HG03565 (cell line): ENCODE results near the gene PISD.
"Not testable (repeated sequence)": the region's sequence is repeated elsewhere in the genome, so short reads cannot be mapped to it uniquely, and the experiment has no call there.

Experiments used
- ATAC-seq: cut with Tn5 transposase; IDR thresholded peaks from one replicate; pipeline ENCODE4 v1.9.1; 2021; ENCODE audit warnings: mild to moderate bottlenecking, moderate library complexity; ENCODE audit not compliant: unreplicated experiment

PISD gene

DNA sequence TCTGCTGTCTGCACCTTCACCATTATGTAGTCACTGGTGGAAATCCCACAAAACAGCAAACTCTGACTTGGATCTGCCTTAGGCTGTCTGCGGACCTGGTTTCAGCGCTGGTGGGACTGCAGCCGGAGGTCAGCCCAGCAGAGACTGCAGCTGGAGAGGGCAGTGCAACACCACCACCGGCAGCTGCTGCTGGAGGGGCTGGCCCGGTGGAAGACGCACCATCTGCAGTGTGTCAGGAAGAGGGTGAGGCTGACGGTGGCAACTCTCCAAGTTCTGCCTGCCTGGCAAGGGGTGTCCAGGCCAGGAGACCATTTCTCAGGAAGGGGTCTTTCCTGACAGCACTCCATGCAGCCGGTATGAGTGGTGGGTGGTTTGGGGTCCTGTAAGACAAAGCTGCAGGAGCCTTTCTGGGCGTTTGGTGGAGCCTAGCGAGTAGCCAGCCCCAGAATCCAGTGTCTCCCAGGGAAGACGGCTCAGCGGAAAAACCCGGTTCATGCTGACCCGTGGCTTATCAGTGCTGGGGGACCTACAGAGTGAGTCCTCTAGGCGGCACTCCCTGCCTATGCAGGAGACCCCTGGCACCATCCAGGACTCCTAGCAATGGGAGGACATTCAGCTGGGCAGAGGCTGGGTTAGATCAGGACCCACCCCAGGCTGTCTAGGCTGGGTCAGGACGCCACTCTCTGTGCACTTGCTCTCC lies 50.8 kb downstream of the PISD start:
- ATAC-seq = no peak

DNA sequence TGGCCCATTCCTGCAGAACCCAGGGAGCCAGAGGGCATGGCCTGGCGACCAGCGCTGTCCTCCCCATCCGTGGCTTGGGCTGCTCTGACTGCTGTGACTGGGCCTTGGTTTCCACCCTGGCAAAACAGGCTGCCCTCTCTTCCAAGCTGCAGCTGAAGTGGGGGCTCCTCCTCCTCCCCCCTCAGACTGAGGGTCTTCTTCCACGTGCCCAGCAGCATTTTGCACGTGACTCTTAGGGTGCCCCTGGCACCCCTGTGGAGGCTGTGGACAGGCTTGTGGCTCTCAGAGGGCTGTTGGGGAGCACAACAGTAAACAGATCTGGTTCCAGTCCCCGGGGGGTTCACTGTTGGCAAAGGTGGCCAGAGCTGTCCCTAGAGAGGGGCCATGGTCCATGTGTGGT lies 51.4 kb downstream of the PISD start:
- ATAC-seq = no peak

DNA sequence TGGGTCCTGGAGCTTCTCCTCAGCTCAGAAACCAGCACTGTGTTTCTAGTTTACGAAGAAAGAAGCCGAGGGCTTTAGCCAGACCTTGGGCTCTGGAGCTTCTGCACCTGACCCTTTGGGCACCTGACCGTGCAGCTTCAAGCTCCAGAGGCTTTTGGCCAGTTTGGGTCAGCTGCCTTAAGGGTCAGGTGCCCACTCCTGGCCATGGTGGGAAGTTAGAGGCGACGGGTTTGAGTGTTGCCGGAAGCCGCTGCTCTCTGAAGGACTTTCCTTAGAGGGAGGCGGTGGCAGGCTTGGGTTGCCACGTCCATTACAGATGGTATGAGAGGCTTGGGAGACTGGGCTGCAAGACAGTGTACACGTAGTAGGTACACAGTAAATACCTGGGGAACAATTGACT lies 52.3 kb downstream of the PISD start:
- no peak for ATAC-seq

DNA sequence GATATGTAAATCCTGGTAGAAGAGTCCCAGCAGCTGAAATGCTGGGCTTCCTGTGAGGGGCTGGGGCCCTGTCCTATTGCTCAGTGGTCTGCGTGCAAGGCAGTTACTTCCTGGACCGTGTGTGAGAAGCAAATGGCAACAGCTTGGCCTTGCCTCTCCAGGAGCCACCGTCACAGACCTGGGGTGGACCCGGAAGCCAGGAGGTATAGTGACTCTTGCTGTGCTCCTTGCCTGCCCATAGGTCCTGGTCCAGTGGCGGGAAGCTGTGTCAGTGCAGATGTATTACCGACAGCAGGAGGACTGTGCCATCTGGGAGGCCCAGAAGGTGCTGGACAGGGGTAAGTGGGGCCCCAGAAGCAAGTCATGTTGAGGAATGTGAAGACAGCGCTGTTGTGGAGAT lies 54.3 kb downstream of the PISD start:
- no peak for ATAC-seq

DNA sequence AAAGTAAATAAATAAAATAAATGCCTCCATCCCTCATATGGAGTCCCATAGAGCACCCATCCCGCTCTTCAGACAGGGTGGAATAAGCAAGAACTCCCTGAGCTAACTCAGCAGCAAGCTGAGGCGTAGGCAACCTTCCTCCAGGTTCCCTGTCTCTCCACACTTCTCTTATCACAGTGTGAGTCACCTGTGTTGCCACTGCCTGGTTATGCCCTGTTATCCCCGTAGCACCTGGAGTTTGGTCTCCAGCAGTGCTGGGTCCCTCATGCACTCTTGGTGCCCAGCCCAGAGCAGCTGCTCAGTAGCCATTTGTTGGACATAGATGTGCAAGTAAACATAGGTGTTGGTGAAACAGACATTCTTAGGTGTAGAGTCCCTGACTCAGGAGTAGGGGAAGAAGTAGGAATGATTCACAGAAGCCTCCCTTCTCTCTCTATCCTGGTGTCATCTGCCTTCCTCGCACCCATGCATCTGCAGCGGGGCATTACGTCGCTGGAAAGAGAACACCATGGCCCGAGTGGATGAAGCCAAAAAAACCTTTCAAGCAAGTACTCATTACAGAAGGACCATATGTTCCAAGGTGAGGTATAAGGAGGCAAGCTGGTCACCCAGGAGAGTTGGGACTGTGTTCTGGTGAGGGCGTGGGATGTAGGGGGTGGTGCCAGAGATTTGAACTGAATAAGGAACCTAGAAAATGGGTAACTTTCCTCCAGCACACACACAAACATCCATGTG lies 56.0 kb downstream of the PISD start:
- no peak for ATAC-seq

DNA sequence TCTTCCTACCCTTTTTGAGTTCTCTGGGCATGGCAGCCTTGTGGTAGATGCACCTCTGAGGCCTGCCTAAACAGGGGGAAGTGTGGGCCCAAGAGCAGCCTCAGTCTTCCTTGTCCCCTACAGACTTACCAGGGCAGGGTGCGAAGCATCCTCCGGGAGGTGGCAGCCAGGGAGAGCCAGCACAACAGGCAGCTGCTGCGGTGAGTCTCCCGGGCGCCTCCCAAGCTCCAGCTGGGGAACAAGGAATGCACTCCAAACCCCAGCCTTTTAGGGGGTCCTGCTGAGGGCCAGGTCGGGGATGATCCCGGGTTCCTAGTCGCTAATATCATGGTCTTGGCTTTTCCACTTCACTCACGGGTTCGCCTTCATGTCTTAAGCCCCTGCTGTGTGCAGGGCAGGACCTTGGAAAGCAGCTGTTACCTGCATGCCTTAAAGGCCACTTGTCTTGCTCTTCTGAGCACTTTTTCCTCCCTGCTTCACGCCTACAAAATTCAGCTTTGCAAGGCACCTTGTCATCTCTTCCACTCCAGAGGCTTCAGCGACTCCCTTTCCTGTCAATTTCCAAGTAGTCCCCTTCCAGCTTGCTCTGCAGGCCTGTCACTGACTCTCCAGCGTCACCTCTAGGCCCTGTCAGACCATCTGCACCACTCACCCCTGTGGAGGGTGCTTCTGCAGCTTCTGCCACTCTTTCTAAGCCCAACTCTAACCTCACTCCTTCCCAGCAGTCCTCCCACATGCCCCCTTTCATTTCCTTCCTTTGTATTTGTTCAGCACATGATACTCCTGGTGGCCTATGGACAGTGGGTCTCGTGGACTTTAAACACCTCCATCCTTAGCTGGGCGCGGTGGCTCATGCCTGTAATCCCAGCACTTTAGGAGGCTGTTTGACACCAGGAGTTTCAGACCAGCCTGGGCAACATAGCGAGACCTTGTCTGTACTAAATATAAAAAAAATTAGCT lies 57.0 kb downstream of the PISD start:
- no peak for ATAC-seq

DNA sequence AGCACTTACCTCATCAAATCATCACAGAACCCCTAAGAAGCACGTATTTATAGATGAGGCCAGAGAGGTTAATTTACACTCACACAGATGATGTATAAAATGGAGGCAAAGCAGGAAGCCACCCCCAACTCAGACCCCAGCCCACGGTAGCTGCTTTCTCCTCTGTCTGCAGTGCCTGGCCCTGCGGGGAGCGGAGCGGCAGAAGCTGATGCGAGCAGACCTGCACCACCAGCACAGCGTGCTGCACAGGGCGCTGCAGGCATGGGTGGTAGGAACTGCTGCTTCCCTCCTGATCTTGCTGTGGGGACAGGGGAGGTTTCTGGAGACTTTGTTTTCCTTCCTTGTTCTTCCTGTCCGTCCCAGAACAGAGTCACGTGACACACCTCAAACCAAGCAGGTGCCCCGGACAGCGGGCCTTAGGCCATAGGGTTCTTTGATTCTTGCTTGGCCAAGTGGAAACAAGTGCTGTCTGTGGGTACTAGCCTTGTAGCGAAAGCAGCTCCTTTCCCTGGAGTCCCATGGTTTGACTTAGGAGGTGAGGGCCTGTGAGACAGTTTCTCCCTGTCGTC lies 57.8 kb downstream of the PISD start:
- ATAC-seq = no peak

DNA sequence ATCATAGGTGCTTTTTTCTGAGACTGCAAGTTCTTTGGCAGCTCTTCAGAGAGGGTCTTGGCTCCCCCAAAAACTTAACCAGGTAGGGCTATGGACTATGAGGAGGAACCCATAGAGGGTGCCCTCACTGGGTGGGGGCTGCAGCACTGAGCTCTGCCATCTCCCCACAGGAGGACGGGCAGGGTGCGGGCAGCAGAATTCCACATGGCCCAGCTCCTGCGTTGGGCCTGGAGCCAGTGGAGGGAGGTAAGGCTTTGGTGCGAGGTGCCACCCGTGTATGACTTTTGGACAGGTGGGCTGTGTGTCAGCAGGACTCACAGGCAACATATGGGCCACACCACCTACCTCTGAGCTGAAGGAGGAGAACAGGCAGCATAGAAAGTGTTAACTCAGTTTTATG lies 58.4 kb downstream of the PISD start:
- no peak for ATAC-seq

DNA sequence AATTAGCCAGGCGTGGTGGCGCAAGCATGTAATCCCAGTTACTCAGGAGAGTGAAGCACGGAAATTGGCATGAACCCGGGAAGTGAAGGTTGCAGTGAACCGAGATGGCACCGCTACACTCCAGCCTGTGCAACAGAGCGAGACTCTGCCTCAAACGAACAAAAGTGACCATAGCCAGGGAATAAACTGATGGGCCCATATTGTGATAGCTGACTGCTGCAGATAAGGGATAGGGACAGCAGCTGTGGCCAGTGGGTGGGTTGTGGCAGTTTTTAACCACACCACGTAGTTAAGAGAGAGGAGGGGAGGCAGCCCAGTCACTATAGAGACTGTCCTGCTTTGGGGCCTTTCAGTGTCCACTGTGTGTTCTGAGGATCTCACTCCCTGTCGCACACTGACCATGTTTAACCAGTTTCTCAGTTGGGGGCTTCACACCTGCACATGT lies 58.9 kb downstream of the PISD start:
- no peak for ATAC-seq

DNA sequence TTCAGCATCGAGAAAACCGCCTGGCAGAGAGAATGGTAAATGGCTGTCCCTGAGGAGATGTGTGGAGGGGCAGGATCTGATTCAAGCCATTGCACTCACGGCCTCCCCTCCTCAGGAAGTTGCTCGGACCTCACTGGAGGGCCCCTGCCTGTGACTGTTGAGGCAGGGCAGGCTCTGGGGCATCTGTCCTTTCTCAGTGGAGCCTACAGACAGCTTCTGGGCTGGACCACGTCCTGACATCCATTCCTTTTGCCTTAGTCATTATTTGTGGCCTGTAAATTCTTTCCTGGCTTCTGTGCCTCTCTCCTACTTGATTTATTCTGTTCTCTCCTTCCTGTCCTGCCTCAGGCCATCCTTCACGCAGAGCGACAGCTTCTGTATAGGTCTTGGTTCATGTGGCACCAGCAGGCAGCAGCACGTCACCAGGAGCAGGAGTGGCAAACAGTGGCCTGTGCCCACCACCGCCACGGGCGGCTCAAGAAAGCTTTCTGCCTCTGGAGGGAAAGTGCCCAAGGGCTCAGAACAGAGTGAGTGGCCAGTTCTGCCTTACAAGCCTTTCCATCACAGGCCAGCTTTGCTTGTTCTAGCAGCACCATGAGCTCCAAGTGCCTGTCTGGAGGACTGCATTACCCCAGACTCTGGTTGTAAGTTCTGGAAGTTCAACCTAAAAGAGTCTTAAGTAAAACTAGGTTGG lies 59.6 kb downstream of the PISD start:
- ATAC-seq = no peak

DNA sequence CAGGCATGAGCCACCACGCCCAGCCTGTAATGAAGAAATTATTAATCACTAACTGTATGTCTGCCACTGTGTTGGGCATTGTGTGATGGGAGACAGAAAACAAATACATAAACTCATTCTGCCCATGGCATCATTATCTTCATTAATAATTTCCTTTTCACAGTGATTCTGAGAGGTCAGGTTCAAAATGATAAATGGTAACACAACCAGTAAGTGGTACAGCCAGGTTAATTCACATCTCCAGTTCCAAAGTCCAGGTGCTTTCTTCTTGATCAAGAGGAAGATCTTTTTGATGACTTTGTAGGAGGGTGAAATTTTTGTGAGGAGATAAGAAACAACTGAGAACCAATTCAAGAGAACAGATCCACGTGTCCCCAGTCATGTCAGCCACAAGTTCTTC lies 66.7 kb downstream of the PISD start:
- ATAC-seq = no peak

DNA sequence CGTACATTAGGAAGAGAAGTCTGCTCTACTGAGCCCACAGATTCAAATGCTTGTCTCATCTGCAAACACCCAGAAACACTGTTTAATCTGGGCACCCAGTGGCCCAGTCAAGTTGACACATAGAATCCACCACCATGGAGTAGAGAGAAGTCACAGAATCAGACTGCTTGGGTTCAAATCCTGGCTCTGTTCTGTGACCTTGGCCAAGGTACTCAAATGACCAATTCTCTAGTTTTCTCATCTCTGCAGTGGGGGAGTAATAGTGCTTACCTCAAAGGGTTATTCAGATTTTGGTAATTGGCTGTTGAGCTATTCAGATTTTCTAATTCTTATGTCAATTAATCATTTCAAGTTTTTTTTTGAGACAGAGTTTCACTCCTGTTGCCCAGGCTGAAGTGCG lies 71.9 kb downstream of the PISD start:
- not testable (repeated sequence) for ATAC-seq

DNA sequence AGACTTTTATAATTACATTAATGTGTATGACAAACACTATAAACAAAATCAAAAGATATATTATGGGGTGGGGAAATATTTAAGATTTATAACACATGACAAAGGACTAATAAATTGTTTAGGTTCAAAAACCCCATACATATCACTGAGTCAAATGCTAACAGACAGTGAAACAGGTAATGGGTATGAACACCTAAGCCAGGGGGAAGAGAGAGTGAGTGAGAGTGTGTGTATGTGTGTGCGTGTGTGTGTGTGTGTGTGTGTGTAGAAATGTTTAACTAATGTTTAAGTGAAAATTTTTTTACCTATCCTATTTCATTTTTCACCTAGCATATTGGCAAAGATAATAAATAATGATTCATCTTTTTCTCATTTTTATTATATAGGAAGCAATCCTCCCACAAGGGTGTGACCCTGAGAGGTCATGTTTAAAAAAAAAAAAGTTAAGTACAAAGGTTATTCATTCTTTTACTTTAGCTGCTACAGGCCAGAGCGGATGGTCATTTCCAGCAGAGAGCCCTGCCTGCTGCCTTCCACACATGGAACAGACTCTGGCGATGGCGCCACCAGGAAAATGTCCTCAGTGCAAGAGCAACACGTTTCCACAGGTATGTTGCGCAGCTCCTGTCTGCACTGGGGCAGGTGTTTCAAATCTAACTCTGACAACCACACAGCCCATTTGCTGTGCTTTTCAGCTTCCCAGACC lies 72.9 kb downstream of the PISD start:
- ATAC-seq = no peak

DNA sequence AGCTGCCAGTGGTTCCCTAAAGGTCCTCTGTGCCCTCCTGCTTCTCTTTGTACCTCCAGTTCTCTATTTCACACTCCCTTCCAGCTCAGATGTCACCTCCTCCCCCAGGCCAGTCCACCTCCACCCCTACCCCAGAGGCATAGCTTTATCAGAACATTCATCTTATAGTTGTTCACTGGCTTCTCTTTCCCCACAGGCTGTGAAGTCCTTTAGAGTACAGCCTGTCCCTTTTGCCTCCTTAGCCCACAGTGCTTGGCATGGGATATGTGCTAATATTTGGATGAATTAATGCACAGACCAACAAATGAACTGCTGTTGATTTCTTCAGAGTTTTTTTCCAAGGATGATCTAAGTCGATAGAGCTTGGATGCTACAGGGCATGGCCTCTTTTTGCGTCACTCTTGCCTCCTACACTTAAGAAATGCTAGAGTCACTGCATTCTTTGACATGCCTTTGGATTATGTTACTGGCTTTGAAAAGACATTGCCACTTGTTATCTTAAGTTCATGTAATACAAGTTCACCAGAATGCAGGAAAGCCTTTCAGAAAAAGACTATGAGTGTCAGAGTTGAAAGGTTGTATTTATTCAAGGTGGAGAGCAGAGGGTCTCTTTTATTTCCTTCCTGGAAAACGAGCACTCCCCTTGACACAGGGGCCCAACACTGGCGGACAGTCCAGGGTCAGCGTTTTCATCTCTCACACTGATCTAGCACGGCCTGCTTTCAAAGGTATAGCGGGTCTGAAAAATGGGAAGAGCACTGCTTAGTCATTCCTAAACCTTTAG lies 75.7 kb downstream of the PISD start:
- ATAC-seq = no peak

DNA sequence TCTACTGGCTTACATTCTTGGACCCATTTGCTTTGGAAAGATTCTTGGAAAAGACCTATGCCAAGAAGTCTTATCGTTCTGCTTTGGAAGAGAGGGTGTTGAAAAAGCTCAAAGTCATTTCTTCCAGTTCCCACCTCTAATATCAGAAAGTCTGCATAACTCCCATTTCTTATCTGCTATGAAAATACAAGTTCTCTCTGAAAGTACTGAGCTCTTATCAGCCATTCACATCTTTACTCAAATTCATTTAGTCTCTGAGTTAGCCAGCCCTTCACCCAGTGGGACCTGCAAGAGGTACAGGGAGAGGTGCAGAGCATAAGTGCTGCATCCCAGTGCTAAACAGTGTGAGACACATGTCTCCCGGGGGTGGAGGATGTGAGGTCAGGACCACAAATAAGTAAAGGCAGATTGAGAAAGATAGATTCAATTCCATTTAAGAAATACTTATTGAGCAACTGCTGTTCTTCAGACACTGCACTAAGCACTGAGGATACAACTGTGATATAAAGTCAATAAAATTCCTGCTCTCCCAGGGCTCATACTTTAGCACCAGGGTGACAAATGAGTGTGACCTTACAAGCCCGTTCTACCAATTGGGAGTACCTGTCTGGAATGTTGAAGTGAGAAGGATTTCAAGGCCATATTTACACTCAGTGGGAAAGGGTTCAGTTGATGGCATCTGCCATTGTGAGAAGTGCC lies 76.7 kb downstream of the PISD start:
- ATAC-seq = no peak

DNA sequence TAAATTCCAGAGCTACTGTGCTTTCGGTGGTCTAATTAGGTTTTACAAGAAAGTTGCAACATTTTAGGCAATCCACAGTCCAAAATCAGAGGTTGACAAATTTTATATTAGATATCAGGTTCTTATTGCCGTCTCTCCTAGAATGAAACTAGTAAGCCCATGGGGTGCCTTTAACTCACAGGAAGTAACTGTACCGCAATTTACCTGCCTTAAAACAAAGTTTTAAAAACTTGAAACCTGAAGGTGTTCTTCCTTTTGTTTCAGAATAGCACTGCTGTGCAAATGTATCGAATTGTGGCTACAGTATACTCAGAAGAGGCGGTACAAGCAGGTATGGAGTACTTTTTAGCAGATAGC lies 77.2 kb downstream of the PISD start:
- no peak for ATAC-seq

DNA sequence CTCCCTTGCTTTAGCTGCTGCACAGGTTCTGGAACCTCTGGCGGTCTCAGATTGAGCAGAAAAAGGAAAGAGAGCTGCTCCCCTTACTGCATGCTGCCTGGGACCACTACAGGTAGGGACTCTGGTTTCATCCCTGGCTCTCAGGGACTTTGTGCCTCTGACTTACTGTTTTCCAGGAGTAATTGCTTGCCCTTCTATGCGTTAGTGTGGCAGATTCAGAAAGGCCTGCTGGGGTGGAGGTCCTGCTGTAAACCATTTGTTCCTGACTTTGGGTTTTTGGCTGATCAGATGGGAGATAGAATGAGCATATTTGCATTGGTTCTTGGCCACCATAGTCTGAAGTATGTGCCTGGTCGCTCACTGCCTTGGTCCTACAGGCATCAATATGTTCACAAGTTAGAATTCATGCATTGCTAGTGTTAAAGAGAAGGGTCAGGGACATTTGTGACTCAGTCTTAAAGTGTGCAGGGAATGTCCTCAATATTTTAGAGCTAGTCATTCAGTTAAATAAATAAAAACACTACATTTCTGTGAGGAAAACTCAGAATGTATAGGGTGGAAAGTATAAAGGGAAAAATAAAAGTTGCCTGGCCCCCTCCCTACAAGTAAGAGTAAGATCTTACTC lies 78.0 kb downstream of the PISD start:
- no peak for ATAC-seq

DNA sequence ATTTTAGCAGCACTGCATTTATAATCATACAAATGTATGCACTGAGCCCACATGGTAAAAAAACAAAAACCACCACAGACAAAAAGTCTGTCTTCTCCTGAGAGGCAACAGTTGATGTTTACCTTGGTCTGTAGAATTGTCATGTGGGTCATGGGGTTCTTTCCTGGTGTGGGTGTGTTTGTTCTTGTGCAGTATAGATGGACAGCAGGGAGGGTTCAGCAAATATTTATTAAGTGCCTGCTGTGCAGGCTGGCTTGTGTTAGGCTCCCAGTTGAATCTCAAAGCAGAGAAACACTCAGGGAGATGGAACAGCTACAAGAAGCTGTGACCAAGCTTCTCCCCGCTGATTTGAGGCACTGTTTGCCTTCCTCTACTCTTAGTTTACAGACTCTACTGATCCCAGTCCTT lies 82.2 kb downstream of the PISD start:
- no peak for ATAC-seq
